Liver (tissue), 9 donors: Measurements from ENCODE around the gene ATIC. TPM values are rescaled to one million over a fixed set of nuclear protein-coding genes. Genes with fewer than 3 reads are reported as not detected.

ENCODE experiments used
- DNase-seq: peaks from one replicate; pipeline ENCODE4 v3.0.0-alpha.2; 2017; ENCODE audit warnings: low spot score
- H3K27ac ChIP-seq, 2 donors: one replicate each; pipeline ENCODE4 v1.7.0; 2013; ENCODE audit warnings: inconsistent platforms in 2 of 2, low read length in 2 of 2, control low read depth in 1 of 2, low read depth in 1 of 2, mild to moderate bottlenecking in 1 of 2
- H3K27me3 ChIP-seq, 4 donors: one replicate each; pipeline versions ENCODE4 v1.6.1 to v1.7.0; 2013; ENCODE audit warnings: low read length in 3 of 4, inconsistent platforms in 1 of 4, mild to moderate bottlenecking in 1 of 4, moderate library complexity in 1 of 4; ENCODE audit not compliant: control insufficient read depth in 4 of 4, insufficient read depth in 4 of 4
- H3K36me3 ChIP-seq, 4 donors: one replicate each; pipeline versions ENCODE4 v1.6.1 to v1.7.0; 2013; ENCODE audit warnings: low read length in 3 of 4, mild to moderate bottlenecking in 3 of 4, low read depth in 1 of 4, moderate library complexity in 1 of 4; ENCODE audit not compliant: control insufficient read depth in 4 of 4, insufficient read depth in 3 of 4
- H3K4me1 ChIP-seq, 4 donors: one replicate each; pipeline versions ENCODE4 v1.6.1 to v1.7.0; 2013; ENCODE audit warnings: low read length in 3 of 4, mild to moderate bottlenecking in 3 of 4, moderate library complexity in 1 of 4; ENCODE audit not compliant: control insufficient read depth in 4 of 4, insufficient read depth in 4 of 4
- H3K4me3 ChIP-seq, 3 donors: one replicate each; pipeline versions ENCODE4 v1.6.1 to v1.7.0; 2013; ENCODE audit warnings: low read length in 3 of 3, control low read depth in 1 of 3, low read depth in 1 of 3, mild to moderate bottlenecking in 1 of 3
- H3K9ac ChIP-seq, 2 donors: one replicate each; pipeline ENCODE4 v1.7.0; 2013; ENCODE audit warnings: low read length in 2 of 2, mild to moderate bottlenecking in 2 of 2, moderate library complexity in 2 of 2, control low read depth in 1 of 2, low read depth in 1 of 2
- H3K9me3 ChIP-seq, 4 donors: one replicate each; pipeline versions ENCODE4 v1.6.1 to v1.7.0; 2013; ENCODE audit warnings: low read length in 3 of 4; ENCODE audit not compliant: control insufficient read depth in 4 of 4
- EGR1 ChIP-seq, 2 donors: IDR thresholded peaks; 2 replicates each; pipeline ENCODE4 v1.6.1; 2016 to 2018; ENCODE audit warnings: antibody characterized with exemption in 2 of 2, low read depth in 2 of 2
- FOXA1 ChIP-seq: IDR thresholded peaks from 2 replicates; pipeline ENCODE4 v1.6.1; 2016; ENCODE audit warnings: antibody characterized with exemption
- FOXA2 ChIP-seq: IDR thresholded peaks from 2 replicates; pipeline ENCODE4 v1.6.1; 2016; ENCODE audit warnings: antibody characterized with exemption
- GABPA ChIP-seq, 2 donors: IDR thresholded peaks in 1 of 2; conservative IDR thresholded peaks in 1 of 2; 2 replicates each; pipeline ENCODE4 v1.6.1; 2016; ENCODE audit warnings: antibody characterized with exemption in 2 of 2, mild to moderate bottlenecking in 1 of 2, moderate library complexity in 1 of 2
- HNF4A ChIP-seq, 2 donors: conservative IDR thresholded peaks; 2 replicates each; pipeline ENCODE4 v1.6.1; 2016; ENCODE audit warnings: antibody characterized with exemption in 2 of 2, mild to moderate bottlenecking in 2 of 2
- HNF4G ChIP-seq: IDR thresholded peaks from 2 replicates; pipeline ENCODE4 v1.6.1; 2016; ENCODE audit warnings: antibody characterized with exemption
- JUND ChIP-seq, 2 donors: IDR thresholded peaks; 2 replicates each; pipeline ENCODE4 v1.6.1; 2016; ENCODE audit warnings: antibody characterized with exemption in 2 of 2
- NR2F2 ChIP-seq: IDR thresholded peaks from 2 replicates; pipeline ENCODE4 v1.6.1; 2016; ENCODE audit warnings: antibody characterized with exemption
- RAD21 ChIP-seq, 2 donors: IDR thresholded peaks; 2 replicates each; pipeline ENCODE4 v1.6.1; 2016; ENCODE audit warnings: antibody characterized with exemption in 2 of 2, mild to moderate bottlenecking in 2 of 2
- RXRA ChIP-seq, 2 donors: IDR thresholded peaks; 2 replicates each; pipeline ENCODE4 v1.6.1; 2017 to 2018; ENCODE audit warnings: antibody characterized with exemption in 2 of 2, mild to moderate bottlenecking in 1 of 2
- SP1 ChIP-seq: IDR thresholded peaks from 2 replicates; pipeline ENCODE4 v1.6.1; 2018; ENCODE audit warnings: antibody characterized with exemption, mild to moderate bottlenecking
- TAF1 ChIP-seq: conservative IDR thresholded peaks from 2 replicates; pipeline ENCODE4 v1.6.1; 2016; ENCODE audit warnings: antibody characterized with exemption, mild to moderate bottlenecking
- YY1 ChIP-seq: IDR thresholded peaks from 2 replicates; pipeline ENCODE4 v1.6.1; 2016; ENCODE audit warnings: antibody characterized with exemption, mild to moderate bottlenecking
- WGBS: extraction: QIAGEN DNeasy Blood & Tissue Kit; methylation state at CpG from one replicate; pipeline ENCODE4 v1.1.7; 2013; 5-methylcytosine and 5-hydroxymethylcytosine counted together
- polyA plus RNA-seq, 2 donors: library from polyadenylated mRNA; stranded (reverse) in 1 of 2; unstranded in 1 of 2; fragments of 200-250 nt in 1 of 2; fragments of >200 nt in 1 of 2; fragmentation: Nextera tagmentation in 1 of 2; extraction: Ambion mirVana in 1 of 2; gene quantifications; one replicate each; pipeline versions ENCODE4 v1.2.1 to v1.2.3, GENCODE V29; 2013 to 2015
- total RNA-seq, 2 donors: library from RNA; depleted of rRNA; stranded (reverse); fragments of >200 nt; gene quantifications; one replicate each; pipeline ENCODE4 v1.2.3, GENCODE V29; 2014
- TF ChIP-seq, protein P1 (sequence below): IDR thresholded peaks from 2 replicates; pipeline ENCODE4 v1.6.1; 2016; ENCODE audit warnings: antibody characterized with exemption
- TF ChIP-seq, protein P2 (sequence below): fragments of 150-350 bp; IDR thresholded peaks from 2 replicates; pipeline ENCODE4 v1.5.1; 2017; ENCODE audit warnings: improper control_type of control experiment, low read depth, low read length; ENCODE audit not compliant: missing input control
- TF ChIP-seq, protein P3 (sequence below): IDR thresholded peaks from 2 replicates; pipeline ENCODE4 v1.6.1; 2016; ENCODE audit warnings: antibody characterized with exemption
- TF ChIP-seq, protein P4 (sequence below): IDR thresholded peaks from 2 replicates; pipeline ENCODE4 v1.6.1; 2016; ENCODE audit warnings: antibody characterized with exemption, mild to moderate bottlenecking
- donor health status: healthy.
- donor health status: healthy.
- donor health status: healthy.
- donor health status: healthy.
- donor health status: healthy.

The ATIC gene
- total and polyA plus RNA-seq, 4 donors, result 22.9 to 50.0 (median 36.0) TPM

DNA sequence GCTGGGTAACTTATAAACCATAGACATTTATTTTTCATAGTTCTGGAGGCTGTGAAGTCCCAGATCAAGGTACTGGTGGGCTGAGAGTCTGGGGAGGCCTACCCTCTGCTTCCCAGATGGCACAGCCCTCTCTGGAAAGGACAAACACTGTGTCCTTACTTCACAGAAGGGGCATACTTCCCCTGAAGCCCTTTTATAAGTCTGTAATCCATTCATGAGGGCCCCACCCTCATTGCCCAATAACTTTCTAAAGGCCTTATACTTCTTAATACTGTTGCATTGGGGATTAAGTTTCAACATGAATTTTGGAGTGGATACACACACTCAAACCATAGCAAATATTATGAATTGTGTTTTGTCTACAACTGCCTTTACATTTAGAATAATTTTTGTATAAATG lies 36.0 kb downstream of the ATIC start:
- H3K27ac ChIP-seq, result no peak overlapping the region
- DNase-seq, result no peak
- H3K36me3 ChIP-seq, result peaks cover 4 to 50% (median 38%) of the 10 kb centered on the region in 4 donors
- H3K4me1 ChIP-seq, result no peaks in the 10 kb centered on the region
- no peaks in the 10 kb centered on the region for H3K27me3 ChIP-seq
- no peak for TF ChIP-seq RXRA (IDR thresholded peaks at IDR 0.05)
- TF ChIP-seq, protein P1, sequence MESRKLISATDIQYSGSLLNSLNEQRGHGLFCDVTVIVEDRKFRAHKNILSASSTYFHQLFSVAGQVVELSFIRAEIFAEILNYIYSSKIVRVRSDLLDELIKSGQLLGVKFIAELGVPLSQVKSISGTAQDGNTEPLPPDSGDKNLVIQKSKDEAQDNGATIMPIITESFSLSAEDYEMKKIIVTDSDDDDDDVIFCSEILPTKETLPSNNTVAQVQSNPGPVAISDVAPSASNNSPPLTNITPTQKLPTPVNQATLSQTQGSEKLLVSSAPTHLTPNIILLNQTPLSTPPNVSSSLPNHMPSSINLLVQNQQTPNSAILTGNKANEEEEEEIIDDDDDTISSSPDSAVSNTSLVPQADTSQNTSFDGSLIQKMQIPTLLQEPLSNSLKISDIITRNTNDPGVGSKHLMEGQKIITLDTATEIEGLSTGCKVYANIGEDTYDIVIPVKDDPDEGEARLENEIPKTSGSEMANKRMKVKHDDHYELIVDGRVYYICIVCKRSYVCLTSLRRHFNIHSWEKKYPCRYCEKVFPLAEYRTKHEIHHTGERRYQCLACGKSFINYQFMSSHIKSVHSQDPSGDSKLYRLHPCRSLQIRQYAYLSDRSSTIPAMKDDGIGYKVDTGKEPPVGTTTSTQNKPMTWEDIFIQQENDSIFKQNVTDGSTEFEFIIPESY, result no peak
- TF ChIP-seq EGR1 (IDR thresholded peaks at IDR 0.05; ENCODE audit: low read depth in 2 of 2), result no peak
- no peak for TF ChIP-seq FOXA2
- no peak for TF ChIP-seq TAF1
- no peak for TF ChIP-seq JUND (IDR thresholded peaks at IDR 0.05)
- TF ChIP-seq, protein P2, sequence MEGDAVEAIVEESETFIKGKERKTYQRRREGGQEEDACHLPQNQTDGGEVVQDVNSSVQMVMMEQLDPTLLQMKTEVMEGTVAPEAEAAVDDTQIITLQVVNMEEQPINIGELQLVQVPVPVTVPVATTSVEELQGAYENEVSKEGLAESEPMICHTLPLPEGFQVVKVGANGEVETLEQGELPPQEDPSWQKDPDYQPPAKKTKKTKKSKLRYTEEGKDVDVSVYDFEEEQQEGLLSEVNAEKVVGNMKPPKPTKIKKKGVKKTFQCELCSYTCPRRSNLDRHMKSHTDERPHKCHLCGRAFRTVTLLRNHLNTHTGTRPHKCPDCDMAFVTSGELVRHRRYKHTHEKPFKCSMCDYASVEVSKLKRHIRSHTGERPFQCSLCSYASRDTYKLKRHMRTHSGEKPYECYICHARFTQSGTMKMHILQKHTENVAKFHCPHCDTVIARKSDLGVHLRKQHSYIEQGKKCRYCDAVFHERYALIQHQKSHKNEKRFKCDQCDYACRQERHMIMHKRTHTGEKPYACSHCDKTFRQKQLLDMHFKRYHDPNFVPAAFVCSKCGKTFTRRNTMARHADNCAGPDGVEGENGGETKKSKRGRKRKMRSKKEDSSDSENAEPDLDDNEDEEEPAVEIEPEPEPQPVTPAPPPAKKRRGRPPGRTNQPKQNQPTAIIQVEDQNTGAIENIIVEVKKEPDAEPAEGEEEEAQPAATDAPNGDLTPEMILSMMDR, result no peak
- no peak overlapping the region for H3K9ac ChIP-seq
- no peaks in the 10 kb centered on the region for H3K9me3 ChIP-seq
- H3K4me3 ChIP-seq, result no peak overlapping the region

DNA sequence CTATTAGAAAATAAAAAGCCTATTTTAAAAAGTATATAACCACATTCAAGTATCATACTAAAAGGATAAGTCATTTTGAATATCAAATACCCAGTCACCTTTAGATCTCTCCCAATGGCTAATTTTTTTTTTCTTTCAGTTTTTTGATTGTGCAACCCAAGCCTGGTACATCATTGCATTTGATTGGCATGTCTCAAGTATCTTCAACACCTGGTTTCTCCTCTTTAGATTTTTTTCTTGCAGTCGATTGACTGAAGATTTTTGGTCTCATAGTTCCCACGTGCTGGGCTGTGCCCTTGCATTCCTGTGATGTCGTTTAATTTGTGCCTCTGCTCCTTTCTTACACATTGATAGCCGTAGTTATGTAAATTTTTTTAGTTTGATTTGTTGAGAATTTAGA lies 40.7 kb downstream of the ATIC start:
- WGBS, result 95% methylated on average over 4 of the region's 4 CpGs

More for the DNA sequence above, 40.7 kb downstream of the ATIC start:
- TF ChIP-seq HNF4A (conservative IDR thresholded peaks at IDR 0.05) (no peak), TAF1 (no peak), JUND (IDR thresholded peaks at IDR 0.05) (no peak), FOXA2 (no peak), YY1 (no peak), SP1 (no peak), FOXA1 (no peak), HNF4G (no peak), GABPA (IDR thresholded peaks at IDR 0.05 in 1 of 2, conservative IDR thresholded peaks at IDR 0.05 in 1 of 2) (no peak), RAD21 (IDR thresholded peaks at IDR 0.05) (no peak), NR2F2 (no peak), EGR1 (IDR thresholded peaks at IDR 0.05; ENCODE audit: low read depth in 2 of 2) (no peak), RXRA (IDR thresholded peaks at IDR 0.05) (no peak)
- TF ChIP-seq, protein P3, sequence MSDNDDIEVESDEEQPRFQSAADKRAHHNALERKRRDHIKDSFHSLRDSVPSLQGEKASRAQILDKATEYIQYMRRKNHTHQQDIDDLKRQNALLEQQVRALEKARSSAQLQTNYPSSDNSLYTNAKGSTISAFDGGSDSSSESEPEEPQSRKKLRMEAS, result no peak
- TF ChIP-seq, protein P4, sequence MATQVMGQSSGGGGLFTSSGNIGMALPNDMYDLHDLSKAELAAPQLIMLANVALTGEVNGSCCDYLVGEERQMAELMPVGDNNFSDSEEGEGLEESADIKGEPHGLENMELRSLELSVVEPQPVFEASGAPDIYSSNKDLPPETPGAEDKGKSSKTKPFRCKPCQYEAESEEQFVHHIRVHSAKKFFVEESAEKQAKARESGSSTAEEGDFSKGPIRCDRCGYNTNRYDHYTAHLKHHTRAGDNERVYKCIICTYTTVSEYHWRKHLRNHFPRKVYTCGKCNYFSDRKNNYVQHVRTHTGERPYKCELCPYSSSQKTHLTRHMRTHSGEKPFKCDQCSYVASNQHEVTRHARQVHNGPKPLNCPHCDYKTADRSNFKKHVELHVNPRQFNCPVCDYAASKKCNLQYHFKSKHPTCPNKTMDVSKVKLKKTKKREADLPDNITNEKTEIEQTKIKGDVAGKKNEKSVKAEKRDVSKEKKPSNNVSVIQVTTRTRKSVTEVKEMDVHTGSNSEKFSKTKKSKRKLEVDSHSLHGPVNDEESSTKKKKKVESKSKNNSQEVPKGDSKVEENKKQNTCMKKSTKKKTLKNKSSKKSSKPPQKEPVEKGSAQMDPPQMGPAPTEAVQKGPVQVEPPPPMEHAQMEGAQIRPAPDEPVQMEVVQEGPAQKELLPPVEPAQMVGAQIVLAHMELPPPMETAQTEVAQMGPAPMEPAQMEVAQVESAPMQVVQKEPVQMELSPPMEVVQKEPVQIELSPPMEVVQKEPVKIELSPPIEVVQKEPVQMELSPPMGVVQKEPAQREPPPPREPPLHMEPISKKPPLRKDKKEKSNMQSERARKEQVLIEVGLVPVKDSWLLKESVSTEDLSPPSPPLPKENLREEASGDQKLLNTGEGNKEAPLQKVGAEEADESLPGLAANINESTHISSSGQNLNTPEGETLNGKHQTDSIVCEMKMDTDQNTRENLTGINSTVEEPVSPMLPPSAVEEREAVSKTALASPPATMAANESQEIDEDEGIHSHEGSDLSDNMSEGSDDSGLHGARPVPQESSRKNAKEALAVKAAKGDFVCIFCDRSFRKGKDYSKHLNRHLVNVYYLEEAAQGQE, result no peak
- TF ChIP-seq, protein P2, result no peak
- TF ChIP-seq, protein P1, result no peak
- H3K4me3 ChIP-seq, result no peak overlapping the region
- no peak for DNase-seq
- H3K36me3 ChIP-seq, result peaks cover 0 to 16% (median 13%) of the 10 kb centered on the region in 4 donors
- H3K4me1 ChIP-seq, result no peaks in the 10 kb centered on the region
- no peaks in the 10 kb centered on the region for H3K27me3 ChIP-seq
- H3K9me3 ChIP-seq, result no peaks in the 10 kb centered on the region
- H3K27ac ChIP-seq, result no peak overlapping the region
- H3K9ac ChIP-seq, result no peak overlapping the region
